ENCODE data around the gene DNAAF5. TPM values are rescaled to one million over a fixed set of nuclear protein-coding genes. Genes with fewer than 3 reads are reported as not detected.

Gene DNAAF5
- total and polyA plus RNA-seq, 8 donors = 6.7 to 210 (median 22.4) TPM

GRCh38 chr7:784971-785370, 58.5 kb downstream of the DNAAF5 start:
- Histone ChIP-seq H3K27ac (no peak overlapping the region), H3K4me1 (peaks cover 0 to 18% (median 5%) of the 10 kb centered on the region in 4 donors), H3K4me3 (no peak overlapping the region), H3K27me3 (no peaks in the 10 kb centered on the region), H3K9me3 (no peaks in the 10 kb centered on the region), H3K36me3 (peaks cover 13 to 69% (median 66%) of the 10 kb centered on the region in 4 donors)
- DNase-seq = no peak
- 94 to 98% (median 95%) methylated on average over 21 of the region's 21 CpGs for WGBS, 5 donors
- intact Hi-C loops (cut with DNase I; ENCODE audit: low total_unique reads) = loop anchor here (5.0 kb wide), 1 partner anchor 87 kb away; no protein-coding TSS in a partner anchor
- TF ChIP-seq CTCF (IDR thresholded peaks at IDR 0.05) (no peak), POLR2AphosphoS5 (IDR thresholded peaks at IDR 0.05) (no peak), EP300 (IDR thresholded peaks at IDR 0.05) (no peak), POLR2A (IDR thresholded peaks at IDR 0.05) (no peak)

- intact Hi-C loops (cut with DNase I; ENCODE audit: low total_unique reads) = loop anchor here (5.0 kb wide), 1 partner anchor 87 kb away; no protein-coding TSS in a partner anchor
- WGBS, 5 donors = 90 to 95% (median 92%) methylated on average over 6 to 10 of the region's 10 CpGs
- Histone ChIP-seq H3K9me3 (no peaks in the 10 kb centered on the region), H3K27ac (no peak overlapping the region), H3K36me3 (peaks cover 13 to 66% (median 62%) of the 10 kb centered on the region in 4 donors), H3K4me3 (no peak overlapping the region), H3K4me1 (peaks cover 0 to 18% (median 5%) of the 10 kb centered on the region in 4 donors), H3K27me3 (no peaks in the 10 kb centered on the region)
- no peak for DNase-seq
- TF ChIP-seq POLR2A (IDR thresholded peaks at IDR 0.05) = no peak
- no peak for TF ChIP-seq EP300 (IDR thresholded peaks at IDR 0.05)
- TF ChIP-seq CTCF (IDR thresholded peaks at IDR 0.05) = no peak
- TF ChIP-seq POLR2AphosphoS5 (IDR thresholded peaks at IDR 0.05) = no peak
Observed at GRCh38 chr7:785416-785815, 58.9 kb downstream of the DNAAF5 start.

GRCh38 chr7:786472-787255, 60.2 kb downstream of the DNAAF5 start:
- intact Hi-C loops (cut with DNase I; ENCODE audit: low total_unique reads) = loop anchor here (5.0 kb wide), 1 partner anchor 86 kb away; no protein-coding TSS in a partner anchor
- TF ChIP-seq EP300 (IDR thresholded peaks at IDR 0.05) (no peak), CTCF (IDR thresholded peaks at IDR 0.05) (peak in 5 of 7 experiments; percentile 85 to 95 (median 89)), POLR2AphosphoS5 (IDR thresholded peaks at IDR 0.05) (peak in 1 of 3 donors; percentile 49), POLR2A (IDR thresholded peaks at IDR 0.05) (no peak)
- DNase-seq = peak; percentile 80 to 86
- Histone ChIP-seq H3K4me3 (no peak overlapping the region), H3K9me3 (no peaks in the 10 kb centered on the region), H3K36me3 (peaks cover 13 to 55% (median 50%) of the 10 kb centered on the region in 4 donors), H3K27ac (peak overlapping the region in 2 of 5 donors; percentile 30 to 50), H3K27me3 (no peaks in the 10 kb centered on the region), H3K4me1 (peaks cover 0 to 18% (median 5%) of the 10 kb centered on the region in 4 donors)
- 49 to 61% (median 56%) methylated on average over 10 to 11 of the region's 11 CpGs for whole genome bisulfite sequencing, 5 donors

GRCh38 chr7:787332-788240, 61.1 kb downstream of the DNAAF5 start:
- WGBS, 5 donors = 93 to 98% (median 95%) methylated on average over 21 to 27 of the region's 27 CpGs
- no peaks in the 10 kb centered on the region for H3K27me3 ChIP-seq

More at GRCh38 chr7:787332-788240, 61.1 kb downstream of the DNAAF5 start:
- TF ChIP-seq POLR2AphosphoS5 (IDR thresholded peaks at IDR 0.05) (no peak), EP300 (IDR thresholded peaks at IDR 0.05) (no peak), POLR2A (IDR thresholded peaks at IDR 0.05) (no peak), CTCF (IDR thresholded peaks at IDR 0.05) (no peak)
- Histone ChIP-seq H3K9me3 (no peaks in the 10 kb centered on the region), H3K27ac (no peak overlapping the region), H3K4me3 (no peak overlapping the region), H3K4me1 (peaks cover 0 to 18% (median 5%) of the 10 kb centered on the region in 4 donors), H3K36me3 (peaks cover 13 to 46% (median 42%) of the 10 kb centered on the region in 4 donors)
- intact Hi-C loops (cut with DNase I; ENCODE audit: low total_unique reads) = loop anchor here (5.0 kb wide), 1 partner anchor 85 kb away; no protein-coding TSS in a partner anchor
- DNase-seq = no peak
